Astrocyte of the cerebellum (primary cell): ENCODE measurements around the gene SYT7.

Experiments used
- DNase-seq: peaks from one replicate; pipeline ENCODE4 v3.0.0-alpha.2; 2011; ENCODE audit warnings: low read depth
- H3K4me3 ChIP-seq: 2 replicates; pipeline ENCODE4 v1.5.1; 2011; ENCODE audit warnings: mild to moderate bottlenecking, low read depth, low read length, moderate library complexity
- in situ Hi-C: cut with HindIII; loops from 2 replicates; pipeline ENCODE4 v1.10.0; 2017; ENCODE audit warnings: low sequenced_read_pairs
- TF ChIP-seq, protein P1 (sequence below): IDR thresholded peaks from 2 replicates; pipeline ENCODE4 v1.5.1; 2012; ENCODE audit warnings: low read length, low read depth, moderate library complexity, mild to moderate bottlenecking; ENCODE audit errors: missing control alignments

Gene SYT7

GRCh38 chr11:61555978-61556377 lies 24.9 kb downstream of the SYT7 start:
- no peak overlapping the region for H3K4me3 ChIP-seq
- TF ChIP-seq, protein P1, sequence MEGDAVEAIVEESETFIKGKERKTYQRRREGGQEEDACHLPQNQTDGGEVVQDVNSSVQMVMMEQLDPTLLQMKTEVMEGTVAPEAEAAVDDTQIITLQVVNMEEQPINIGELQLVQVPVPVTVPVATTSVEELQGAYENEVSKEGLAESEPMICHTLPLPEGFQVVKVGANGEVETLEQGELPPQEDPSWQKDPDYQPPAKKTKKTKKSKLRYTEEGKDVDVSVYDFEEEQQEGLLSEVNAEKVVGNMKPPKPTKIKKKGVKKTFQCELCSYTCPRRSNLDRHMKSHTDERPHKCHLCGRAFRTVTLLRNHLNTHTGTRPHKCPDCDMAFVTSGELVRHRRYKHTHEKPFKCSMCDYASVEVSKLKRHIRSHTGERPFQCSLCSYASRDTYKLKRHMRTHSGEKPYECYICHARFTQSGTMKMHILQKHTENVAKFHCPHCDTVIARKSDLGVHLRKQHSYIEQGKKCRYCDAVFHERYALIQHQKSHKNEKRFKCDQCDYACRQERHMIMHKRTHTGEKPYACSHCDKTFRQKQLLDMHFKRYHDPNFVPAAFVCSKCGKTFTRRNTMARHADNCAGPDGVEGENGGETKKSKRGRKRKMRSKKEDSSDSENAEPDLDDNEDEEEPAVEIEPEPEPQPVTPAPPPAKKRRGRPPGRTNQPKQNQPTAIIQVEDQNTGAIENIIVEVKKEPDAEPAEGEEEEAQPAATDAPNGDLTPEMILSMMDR, result no peak
- DNase-seq, result no peak
- in situ Hi-C loops, result no loop called here

GRCh38 chr11:61555051-61555969 lies 25.6 kb downstream of the SYT7 start:
- in situ Hi-C loops, result no loop called here

GRCh38 chr11:61554172-61554988 lies 26.5 kb downstream of the SYT7 start:
- no peak for DNase-seq
- TF ChIP-seq, protein P1, result no peak
- no peak overlapping the region for H3K4me3 ChIP-seq
- in situ Hi-C loops, result no loop called here

More at GRCh38 chr11:61555051-61555969, 25.6 kb downstream of the SYT7 start:
- no peak overlapping the region for H3K4me3 ChIP-seq
- TF ChIP-seq, protein P1, result no peak
- no peak for DNase-seq

DNA sequence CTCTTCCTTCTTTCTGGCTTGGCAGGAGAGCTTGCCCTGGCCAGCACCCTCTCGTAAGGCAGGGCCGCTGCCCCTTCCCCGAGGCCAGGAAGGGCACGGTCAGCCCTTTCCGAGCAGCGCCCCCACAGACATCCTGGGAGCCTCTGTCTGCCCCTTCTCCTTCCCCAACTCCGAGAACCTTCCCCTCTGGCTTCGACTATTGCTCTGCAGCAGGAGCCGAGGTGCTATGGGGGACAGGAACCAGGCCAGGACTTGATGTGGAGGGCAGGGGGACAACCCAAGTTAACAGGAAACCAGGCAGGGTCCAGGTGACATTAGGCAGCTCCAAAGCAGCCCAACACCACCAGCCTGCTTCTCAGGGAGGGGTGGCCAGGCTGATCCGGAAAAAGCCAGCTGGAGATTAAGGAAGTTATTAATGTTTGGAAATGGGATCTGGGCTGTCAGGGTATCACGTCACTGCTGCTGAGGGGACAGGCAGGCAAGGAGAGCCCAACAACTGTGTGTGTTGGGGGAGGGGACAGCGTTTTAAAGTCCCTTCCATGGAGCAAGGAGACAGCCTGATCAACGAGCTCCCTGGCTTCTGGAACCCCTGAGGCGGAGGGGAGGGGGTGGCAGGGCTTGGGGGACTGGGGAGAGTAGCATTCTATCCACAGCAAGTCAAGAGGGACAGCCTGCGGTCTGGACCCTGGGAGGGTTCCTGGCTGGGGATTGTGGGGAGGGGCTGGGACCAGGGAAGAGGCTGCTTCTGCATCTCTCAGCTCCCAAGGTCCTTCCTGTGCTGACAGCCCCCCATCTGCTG lies 27.3 kb downstream of the SYT7 start:
- TF ChIP-seq, protein P1, result no peak
- no peak overlapping the region for H3K4me3 ChIP-seq
- in situ Hi-C loops, result no loop called here
- no peak for DNase-seq

- H3K4me3 ChIP-seq, result no peak overlapping the region
- no peak for DNase-seq
- TF ChIP-seq, protein P1, result no peak
- in situ Hi-C loops, result no loop called here
Observed at GRCh38 chr11:61552108-61552635, 28.7 kb downstream of the SYT7 start.

DNA sequence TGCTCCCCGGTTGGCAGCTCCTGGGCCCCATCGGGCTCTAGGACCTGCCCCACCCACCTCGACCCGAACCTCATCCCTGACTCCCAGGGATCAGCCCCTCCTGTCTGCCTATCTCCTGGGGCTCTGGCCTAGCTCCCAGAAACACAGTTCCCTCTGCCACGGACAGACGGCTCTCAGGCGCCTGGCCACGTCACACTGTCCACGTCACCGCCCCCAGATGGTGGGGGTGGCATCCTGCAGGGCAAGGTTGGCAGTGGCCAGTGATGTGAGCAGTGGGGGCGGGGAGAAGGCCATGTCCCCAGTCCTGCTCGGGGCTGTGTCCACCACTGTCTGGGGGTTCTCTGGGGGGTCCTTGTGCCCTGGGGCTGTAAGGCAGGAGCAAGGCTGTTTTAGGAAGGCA lies 29.2 kb downstream of the SYT7 start:
- H3K4me3 ChIP-seq, result no peak overlapping the region
- in situ Hi-C loops, result no loop called here
- TF ChIP-seq, protein P1, result no peak
- no peak for DNase-seq
